K562 (cell line): ENCODE results near the gene OCRL. TPM values are rescaled to one million over a fixed set of nuclear protein-coding genes. Genes with fewer than 3 reads are reported as not detected.

Experiments used
- ATAC-seq: fragments of 200-7000 bp; cut with Tn5 transposase; 3 replicates; pipeline ENCODE4 v1.9.1; 2020; ENCODE audit warnings: moderate library complexity
- BruUV-seq: library from RNA; stranded (reverse); fragments of 400-500 nt; replicated peaks from 2 replicates; lab custom pipeline; 2021; lab: Mats Ljungman, UMichigan
- CTCF ChIA-PET: fragments of 300-600 bp; formaldehyde crosslinking; extraction: SDS; loops from one replicate; lab custom pipeline; 2021; ENCODE audit warnings: low intra/inter-chr PET ratio; lab: Yijun Ruan, JAX
- POLR2A ChIA-PET: fragments of 300-600, 350-650 bp; sonication (Branson Sonifier 250); formaldehyde crosslinking; extraction: SDS; loops from one replicate; lab custom pipeline; 2021; ENCODE audit warnings: antibody characterized with exemption, inconsistent platforms; lab: Yijun Ruan, JAX
- DNase-seq, 4 experiments: peaks; one replicate each; pipeline versions ENCODE4 v3.0.0 to v3.0.0-alpha.2; 2011 to 2018; ENCODE audit warnings: low spot score in 3 of 4, mixed read lengths in 3 of 4; ENCODE audit errors: extremely low read depth in 1 of 4
- FAIRE-seq: peaks from 2 replicates; lab custom pipeline; 2011; peaks lifted over from hg19 to GRCh38; lab: Jason Lieb, UNC
- H2AFZ ChIP-seq: 2 replicates; pipeline ENCODE4 v1.6.0; 2011; ENCODE audit warnings: low read depth, low read length, control low read depth, inconsistent platforms
- H3K27ac ChIP-seq: fragments of 200-600 bp; 3 replicates; pipeline ENCODE4 v1.8.0; 2011; ENCODE audit warnings: low read depth, mild to moderate bottlenecking, control low read depth, inconsistent platforms, low read length, moderate library complexity, mixed read lengths; ENCODE audit errors: extremely low read depth
- H3K27me3 ChIP-seq, 2 experiments: fragments of 300-600 bp in 1 of 2; 2 replicates in 1 of 2; 3 replicates in 1 of 2; pipeline versions ENCODE4 v1.6.0 to v1.8.0; 2011; ENCODE audit warnings: inconsistent platforms in 2 of 2, low read length in 2 of 2, mild to moderate bottlenecking in 1 of 2, mixed read lengths in 1 of 2, moderate library complexity in 1 of 2; ENCODE audit not compliant: control insufficient read depth in 2 of 2, insufficient read depth in 2 of 2
- H3K36me3 ChIP-seq: fragments of 300-600 bp; 3 replicates; pipeline ENCODE4 v1.8.0; 2011; ENCODE audit warnings: mild to moderate bottlenecking, low read length, inconsistent platforms; ENCODE audit not compliant: control insufficient read depth, insufficient read depth
- H3K4me1 ChIP-seq, 2 experiments: fragments of 200-600 bp in 1 of 2; replicated peaks in 1 of 2; 2 replicates in 1 of 2; 3 replicates in 1 of 2; pipeline versions ENCODE4 v1.5.1 to v1.8.0; 2011; ENCODE audit warnings: inconsistent platforms in 2 of 2, low read length in 2 of 2, mild to moderate bottlenecking in 1 of 2, mixed read lengths in 1 of 2, moderate library complexity in 1 of 2; ENCODE audit not compliant: control insufficient read depth in 2 of 2, insufficient read depth in 2 of 2
- H3K4me2 ChIP-seq: 2 replicates; pipeline ENCODE4 v1.6.1; 2011; ENCODE audit warnings: low read length, control low read depth, inconsistent platforms, mixed read lengths; ENCODE audit not compliant: insufficient read depth
- H3K4me3 ChIP-seq: fragments of 200-600 bp; sonication (generic), shearing (Covaris generic); 2 replicates; pipeline ENCODE4 v1.5.1; 2016; ENCODE audit warnings: control low read depth, inconsistent platforms
- H3K79me2 ChIP-seq: fragments of 200-600 bp; 3 replicates; pipeline ENCODE4 v1.8.0; 2011; ENCODE audit warnings: low read length, inconsistent platforms; ENCODE audit not compliant: control insufficient read depth, insufficient read depth
- H3K9ac ChIP-seq, 2 experiments: 2 replicates each; pipeline versions ENCODE4 v1.6.0 to v1.6.1; 2011; ENCODE audit warnings: low read depth in 2 of 2, low read length in 2 of 2, control low read depth in 1 of 2, inconsistent platforms in 1 of 2, mild to moderate bottlenecking in 1 of 2, mixed read lengths in 1 of 2; ENCODE audit not compliant: insufficient read depth in 1 of 2
- H3K9me1 ChIP-seq: one replicate; pipeline ENCODE4 v1.6.0; 2011; ENCODE audit warnings: inconsistent platforms, mild to moderate bottlenecking, low read length, moderate library complexity; ENCODE audit not compliant: control insufficient read depth, insufficient read depth
- H3K9me3 ChIP-seq: replicated peaks from 2 replicates; pipeline ENCODE4 v1.5.1; 2011; ENCODE audit warnings: low read depth, low read length, inconsistent platforms; ENCODE audit not compliant: control insufficient read depth, insufficient read depth
- H4K20me1 ChIP-seq: replicated peaks from 2 replicates; pipeline ENCODE4 v1.6.1; 2011; ENCODE audit warnings: low read length, inconsistent platforms, mixed read lengths; ENCODE audit not compliant: control insufficient read depth, insufficient read depth
- BCOR ChIP-seq: fragments of 450-650 bp; IDR thresholded peaks from 2 replicates; pipeline ENCODE4 v1.6.1; 2016
- E4F1 ChIP-seq: fragments of 250-450 bp; sonication (Bioruptor Pico); IDR thresholded peaks from 2 replicates; pipeline ENCODE4 v1.5.0; 2021; ENCODE audit warnings: mild to moderate bottlenecking, borderline replicate concordance
- NRF1 ChIP-seq, 2 experiments: fragments of 450-650 bp; IDR thresholded peaks in 1 of 2; conservative IDR thresholded peaks in 1 of 2; 2 replicates each; pipeline ENCODE4 v1.6.1; 2014; ENCODE audit warnings: mild to moderate bottlenecking in 2 of 2
- PHB ChIP-seq: fragments of 250-450 bp; sonication (Bioruptor Pico); IDR thresholded peaks from 2 replicates; pipeline ENCODE4 v1.5.0; 2021
- SMAD4 ChIP-seq: fragments of 250-450 bp; sonication (Bioruptor Pico); conservative IDR thresholded peaks from 2 replicates; pipeline ENCODE4 v1.8.0; 2021; ENCODE audit warnings: inconsistent platforms, mild to moderate bottlenecking, moderate library complexity
- TAL1 ChIP-seq: fragments of 450-650 bp; IDR thresholded peaks from 2 replicates; pipeline ENCODE4 v1.6.1; 2016; ENCODE audit warnings: mild to moderate bottlenecking
- ZBTB7A ChIP-seq: IDR thresholded peaks from 2 replicates; pipeline ENCODE4 v1.6.1; 2011; ENCODE audit warnings: low read depth, mild to moderate bottlenecking, low read length, moderate library complexity, borderline replicate concordance; ENCODE audit not compliant: control insufficient read depth
- ZNF766 ChIP-seq: fragments of 200-800 bp; sonication (Bioruptor generic); conservative IDR thresholded peaks from 2 replicates; pipeline ENCODE4 v1.6.1; 2016; ENCODE audit warnings: missing genetic modification characterization, missing compliant biosample characterization
- ZNF77 ChIP-seq: fragments of 250-450 bp; sonication (Bioruptor Pico); IDR thresholded peaks from 2 replicates; pipeline ENCODE4 v1.5.0; 2020
- WGBS: fragments of 100-300 bp; shearing (Covaris generic); methylation state at CpG from one replicate; pipeline ENCODE4 v1.1.6; 2016; ENCODE audit warnings: low coverage, mixed read lengths; ENCODE audit not compliant: insufficient coverage; ENCODE audit errors: missing lambda C conversion rate; 5-methylcytosine and 5-hydroxymethylcytosine counted together
- in situ Hi-C: fragments of 300-500 bp; cut with MboI; formaldehyde crosslinking; loops from 4 replicates; pipeline ENCODE4 v1.15.0; 2018; ENCODE audit warnings: inconsistent platforms, mixed read lengths
- intact Hi-C: fragments of 100-400 bp; cut with micrococcal nuclease; formaldehyde crosslinking; loops from 2 replicates; pipeline ENCODE4 v1.14.2; 2022
- polyA plus RNA-seq, 8 experiments: library from polyadenylated mRNA; depleted of rRNA in 4 of 8; stranded (reverse) in 5 of 8; unstranded in 3 of 8; fragments of >200 nt; fragmentation: Nextera tagmentation in 2 of 8; fragmentation: Illumina TruSeq in 1 of 8; extraction: Ambion mirVana in 2 of 8; extraction: Trizol in 1 of 8; gene quantifications; 2 replicates each; pipeline versions ENCODE4 v1.2.1 to v1.2.3, GENCODE V29; 2011 to 2014; ENCODE audit warnings: inconsistent platforms in 1 of 8, missing spikeins in 1 of 8
- total RNA-seq, 7 experiments: library from RNA; depleted of rRNA in 6 of 7; stranded (reverse); fragments of >200 nt in 6 of 7; fragmentation: Illumina TruSeq in 2 of 7; extraction: Trizol in 2 of 7; gene quantifications; 2 replicates each; pipeline versions ENCODE4 v1.2.1 to v1.2.3, GENCODE V29; 2011 to 2021; ENCODE audit warnings: low replicate concordance in 1 of 7

Gene OCRL
- total and polyA plus RNA-seq, 9 of the 15 experiments (the other 6 are each of a cell fraction or from before 2014, with no cell fraction given), result 2.2 to 23.4 (median 11.9) TPM

- no peak for ATAC-seq
- in situ Hi-C loops (loop anchor here (25.0 kb wide), 1 partner anchor 1339 kb away; no protein-coding TSS in a partner anchor), intact Hi-C loops (no loop called here)
These were observed 57.8 kb downstream of the OCRL start for GRCh38 chrX:129597905-129598304.

GRCh38 chrX:129599499-129599898 is 59.4 kb downstream of the OCRL start:
- Histone ChIP-seq H4K20me1 (no peaks in the 10 kb centered on the region), H3K27ac (no peak overlapping the region), H3K79me2 (no peaks in the 10 kb centered on the region), H3K4me1 (peaks cover 3 to 10% of the 10 kb centered on the region in 2 experiments; a peak in 4 of 5 replicates), H3K36me3 (peaks cover 7% of the 10 kb centered on the region; the same call in 2 of the 3 replicates), H2AFZ (no peak overlapping the region), H3K9ac (no peak overlapping the region), H3K4me2 (no peak overlapping the region), H3K4me3 (no peak overlapping the region), H3K27me3 (no peaks in the 10 kb centered on the region), H3K9me1 (no peaks in the 10 kb centered on the region), H3K9me3 (no peaks in the 10 kb centered on the region)
- ATAC-seq (no peak), DNase-seq (no peak), FAIRE-seq (no peak)
- in situ Hi-C loops, result loop anchor here (25.0 kb wide), 1 partner anchor 1338 kb away; no protein-coding TSS in a partner anchor
- CTCF ChIA-PET, result no interaction called here
- BruUV-seq, result no TSS peak
- POLR2A ChIA-PET, result interaction anchor here (0.6 kb wide), 1 partner anchor 785 kb away, joined by 4 read pairs; no protein-coding TSS in a partner anchor
- intact Hi-C loops, result no loop called here
- 62% methylated on average over 5 of the region's 5 CpGs for WGBS
- no peak for TF ChIP-seq ZNF77
- TF ChIP-seq PHB (CRISPR knock-in tag), result no peak
- no peak for TF ChIP-seq E4F1 (CRISPR knock-in tag)

More at GRCh38 chrX:129597905-129598304, 57.8 kb downstream of the OCRL start:
- H3K9me3 ChIP-seq, result no peaks in the 10 kb centered on the region
- no peak overlapping the region for H3K9ac ChIP-seq
- POLR2A ChIA-PET, result interaction anchor here (1.2 kb wide), 1 partner anchor 474 kb away, joined by 3 read pairs; no protein-coding TSS in a partner anchor
- no peak overlapping the region for H2AFZ ChIP-seq
- H4K20me1 ChIP-seq, result no peaks in the 10 kb centered on the region
- WGBS, result 61% methylated on average over 3 of the region's 5 CpGs
- H3K4me1 ChIP-seq, result peaks cover 3 to 7% of the 10 kb centered on the region in 2 experiments; a peak in 4 of 5 replicates
- no peak overlapping the region for H3K4me2 ChIP-seq
- H3K9me1 ChIP-seq, result no peaks in the 10 kb centered on the region
- no peak for FAIRE-seq
- no peak overlapping the region for H3K4me3 ChIP-seq
- no peaks in the 10 kb centered on the region for H3K79me2 ChIP-seq
- no peak for DNase-seq
- H3K27me3 ChIP-seq, result no peaks in the 10 kb centered on the region
- CTCF ChIA-PET, result no interaction called here
- TF ChIP-seq TAL1 (no peak), ZBTB7A (no peak), ZNF766 (CRISPR knock-in tag) (no peak), BCOR (no peak), NRF1 (conservative IDR thresholded peaks at IDR 0.05 in 1 of 2, IDR thresholded peaks at IDR 0.05 in 1 of 2) (no peak), SMAD4 (CRISPR knock-in tag) (no peak)
- no peak overlapping the region for H3K27ac ChIP-seq
- peaks cover 9% of the 10 kb centered on the region; the same call in 2 of the 3 replicates for H3K36me3 ChIP-seq
- BruUV-seq, result no TSS peak
